CD4-positive, alpha-beta T cell (primary cell): Measurements from ENCODE around the gene GADD45G. TPM values are rescaled to one million over a fixed set of nuclear protein-coding genes. Genes with fewer than 3 reads are reported as not detected.

Experiments
- ATAC-seq: fragments of 200-7000 bp; cut with Tn5 transposase; one replicate; pipeline ENCODE4 v1.10.0; 2022; ENCODE audit warnings: mild to moderate bottlenecking; ENCODE audit not compliant: poor library complexity
- CTCF ChIA-PET: fragments of 350-600 bp; sonication (Branson Sonifier 250); formaldehyde crosslinking; loops from one replicate; lab custom pipeline; 2021; ENCODE audit warnings: antibody characterized with exemption, inconsistent platforms; lab: Charles Lee
- POLR2A ChIA-PET: fragments of 350-600 bp; sonication (Branson Sonifier 250); formaldehyde crosslinking; loops from one replicate; lab custom pipeline; 2021; ENCODE audit warnings: antibody characterized with exemption, inconsistent platforms; lab: Charles Lee
- DNase-seq, 14 experiments: peaks; one replicate each; pipeline ENCODE4 v3.0.0-alpha.2; 2013 to 2020; ENCODE audit warnings: mixed read lengths in 2 of 14
- H3K27ac ChIP-seq, 2 donors: one replicate each; pipeline versions ENCODE4 v1.5.1 to v1.7.0; 2013; ENCODE audit warnings: low read length in 2 of 2, low read depth in 1 of 2, mild to moderate bottlenecking in 1 of 2
- H3K27me3 ChIP-seq, 2 experiments: 1 replicate in 1 of 2; 2 replicates in 1 of 2; pipeline versions ENCODE4 v1.6.1 to v1.7.0; 2013; ENCODE audit warnings: low read length in 2 of 2, control low read depth in 1 of 2, mild to moderate bottlenecking in 1 of 2, moderate library complexity in 1 of 2; ENCODE audit not compliant: insufficient read depth in 2 of 2, control insufficient read depth in 1 of 2
- H3K36me3 ChIP-seq: one replicate; pipeline ENCODE4 v1.6.1; 2013; ENCODE audit warnings: low read length, control low read depth; ENCODE audit not compliant: insufficient read depth
- H3K4me1 ChIP-seq: one replicate; pipeline ENCODE4 v1.6.1; 2013; ENCODE audit warnings: low read length, control low read depth; ENCODE audit not compliant: insufficient read depth
- H3K4me3 ChIP-seq: one replicate; pipeline ENCODE4 v1.5.1; 2013; ENCODE audit warnings: mild to moderate bottlenecking, low read length, moderate library complexity
- H3K9me3 ChIP-seq, 2 experiments: 1 replicate in 1 of 2; 2 replicates in 1 of 2; pipeline versions ENCODE4 v1.6.1 to v1.7.0; 2013; ENCODE audit warnings: low read length in 2 of 2, mild to moderate bottlenecking in 2 of 2, control low read depth in 1 of 2, moderate library complexity in 1 of 2; ENCODE audit not compliant: control insufficient read depth in 1 of 2, insufficient read depth in 1 of 2
- H3K27ac Mint-ChIP-seq: one replicate; pipeline ENCODE4 v1.8.0; 2020; ENCODE audit warnings: mixed read lengths
- H3K27me3 Mint-ChIP-seq: one replicate; pipeline ENCODE4 v1.8.0; 2021; ENCODE audit warnings: mixed read lengths
- H3K36me3 Mint-ChIP-seq: one replicate; pipeline ENCODE4 v1.8.0; 2021; ENCODE audit warnings: low read depth, mixed read lengths
- H3K4me1 Mint-ChIP-seq: one replicate; pipeline ENCODE4 v1.8.0; 2021; ENCODE audit warnings: low read depth, mixed read lengths
- H3K4me3 Mint-ChIP-seq: one replicate; pipeline ENCODE4 v1.8.0; 2020; ENCODE audit warnings: mild to moderate bottlenecking, mixed read lengths
- H3K9me3 Mint-ChIP-seq: one replicate; pipeline ENCODE4 v1.8.0; 2020; ENCODE audit warnings: mixed read lengths
- CTCF ChIP-seq: fragments of 200-600 bp; IDR thresholded peaks from one replicate; pipeline ENCODE4 v1.8.0; 2022; ENCODE audit warnings: antibody characterized with exemption, mild to moderate bottlenecking
- intact Hi-C, 2 experiments: fragments of 100-400 bp; cut with DNase I in 1 of 2; cut with micrococcal nuclease in 1 of 2; formaldehyde crosslinking; loops; one replicate each; pipeline versions ENCODE4 v1.15.1 to v1.9.0; 2023 to 2025; cut with DNase I, micrococcal nuclease
- total RNA-seq, 174 experiments: library from RNA in 2 of 174; stranded (reverse) in 2 of 174; gene quantifications; one replicate each; pipeline ENCODE4 v1.2.3 and lab custom pipeline; 2021 to 2026

The GADD45G gene
- total RNA-seq, 2 experiments from 2014 or later, result 15.6 to 16.1 TPM

DNA sequence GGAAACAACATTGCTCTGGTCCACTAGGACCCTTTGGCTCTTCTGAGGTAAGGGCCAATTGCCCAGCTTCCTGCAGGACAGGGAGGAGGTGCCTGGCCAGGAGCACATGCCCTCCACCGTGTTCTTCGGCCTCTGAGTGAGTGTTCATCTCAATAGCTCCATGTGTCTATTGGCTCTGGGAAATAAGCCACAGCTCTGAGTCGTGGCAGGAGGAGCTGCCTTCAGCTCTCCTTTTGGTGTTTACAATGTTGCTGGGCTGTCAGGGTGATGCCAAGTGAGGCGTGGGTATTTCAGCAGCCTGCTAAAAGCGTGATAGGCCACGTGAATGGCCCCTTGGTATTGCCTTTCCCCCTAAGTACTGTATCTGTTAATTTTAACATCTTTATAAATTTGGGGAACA lies 26.6 kb downstream of the GADD45G start:
- Mint-ChIP-seq H3K4me3 (no peak overlapping the region), H3K27me3 (no peaks in the 10 kb centered on the region), H3K27ac (no peak overlapping the region), H3K9me3 (no peaks in the 10 kb centered on the region), H3K36me3 (no peaks in the 10 kb centered on the region), H3K4me1 (no peaks in the 10 kb centered on the region)
- peaks cover 0 to 3% of the 10 kb centered on the region in 2 experiments for H3K27me3 ChIP-seq
- CTCF ChIA-PET, result no interaction called here
- DNase-seq (no peak), ATAC-seq (no peak)
- H3K36me3 ChIP-seq, result no peaks in the 10 kb centered on the region
- H3K4me3 ChIP-seq, result no peak overlapping the region
- H3K27ac ChIP-seq, result no peak overlapping the region
- intact Hi-C loops, result no loop called here
- POLR2A ChIA-PET, result no interaction called here
- no peaks in the 10 kb centered on the region for H3K9me3 ChIP-seq
- no peak for TF ChIP-seq CTCF
- no peaks in the 10 kb centered on the region for H3K4me1 ChIP-seq

DNA sequence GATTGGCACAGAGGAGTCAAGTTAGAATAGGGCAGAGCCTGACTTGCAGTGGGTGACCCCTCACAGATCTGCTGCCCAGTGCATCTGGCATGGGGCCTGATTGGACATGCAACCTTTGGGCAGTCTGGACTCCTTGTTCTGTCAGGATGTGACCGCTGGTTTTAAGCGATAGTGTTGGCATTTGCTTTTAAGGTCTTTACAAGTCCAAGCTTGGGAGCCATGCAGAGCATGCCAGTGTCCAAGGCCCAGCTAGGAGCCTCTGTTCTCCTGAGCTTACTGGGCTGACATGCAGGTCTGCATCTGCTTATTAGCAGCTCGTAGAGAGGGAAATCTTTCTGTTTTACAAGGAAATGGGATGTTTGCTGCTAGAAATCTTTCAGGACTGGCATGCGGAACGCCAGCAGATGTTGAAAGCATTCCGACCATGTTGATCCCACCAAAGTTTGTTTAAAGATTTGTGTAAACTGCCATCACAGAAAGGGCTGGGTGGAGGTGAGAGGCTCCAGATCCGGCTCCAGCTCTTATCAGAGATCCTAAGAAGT lies 27.5 kb downstream of the GADD45G start:
- intact Hi-C loops, result no loop called here

DNA sequence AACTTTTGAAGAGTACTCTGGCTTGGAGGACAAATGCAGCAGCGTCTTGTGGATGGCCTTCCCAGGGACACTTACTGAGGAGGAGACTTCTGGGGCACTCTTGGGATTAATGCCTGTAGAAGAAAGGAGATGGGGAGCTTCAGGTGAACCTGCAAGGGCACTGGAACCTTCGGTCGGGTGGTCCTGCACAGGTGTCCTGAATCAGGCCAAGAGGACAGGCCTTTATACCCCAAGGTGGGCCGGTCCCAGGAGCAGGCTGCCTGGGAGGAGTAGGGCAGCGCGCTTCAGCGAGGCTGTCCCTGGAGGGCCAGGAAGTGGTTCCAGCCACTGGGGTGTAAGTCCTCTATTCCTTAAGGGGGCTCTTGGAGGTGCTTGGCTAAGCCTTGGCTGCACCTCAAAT lies 27.9 kb downstream of the GADD45G start:
- POLR2A ChIA-PET, result no interaction called here
- no peak for DNase-seq
- CTCF ChIA-PET, result no interaction called here

More for the DNA sequence above, 27.5 kb downstream of the GADD45G start:
- Mint-ChIP-seq H3K27me3 (no peaks in the 10 kb centered on the region), H3K36me3 (no peaks in the 10 kb centered on the region), H3K4me3 (no peak overlapping the region), H3K9me3 (no peaks in the 10 kb centered on the region), H3K4me1 (no peaks in the 10 kb centered on the region), H3K27ac (no peak overlapping the region)
- no peak for TF ChIP-seq CTCF
- ChIA-PET POLR2A (no interaction called here), CTCF (no interaction called here)
- no peak overlapping the region for H3K4me3 ChIP-seq
- H3K27me3 ChIP-seq, result peaks cover 0 to 3% of the 10 kb centered on the region in 2 experiments
- H3K27ac ChIP-seq, result no peak overlapping the region
- ATAC-seq (no peak), DNase-seq (no peak)
- no peaks in the 10 kb centered on the region for H3K4me1 ChIP-seq
- no peaks in the 10 kb centered on the region for H3K36me3 ChIP-seq
- no peaks in the 10 kb centered on the region for H3K9me3 ChIP-seq

More for the DNA sequence above, 27.9 kb downstream of the GADD45G start:
- Mint-ChIP-seq H3K4me3 (no peak overlapping the region), H3K27me3 (no peaks in the 10 kb centered on the region), H3K27ac (no peak overlapping the region), H3K4me1 (no peaks in the 10 kb centered on the region), H3K9me3 (no peaks in the 10 kb centered on the region), H3K36me3 (no peaks in the 10 kb centered on the region)
- intact Hi-C loops, result no loop called here
- no peak overlapping the region for H3K27ac ChIP-seq
- ATAC-seq, result no peak
- peaks cover 0 to 3% of the 10 kb centered on the region in 2 experiments for H3K27me3 ChIP-seq
- H3K36me3 ChIP-seq, result no peaks in the 10 kb centered on the region
- H3K4me1 ChIP-seq, result no peaks in the 10 kb centered on the region
- H3K4me3 ChIP-seq, result no peak overlapping the region
- no peak for TF ChIP-seq CTCF
- H3K9me3 ChIP-seq, result no peaks in the 10 kb centered on the region
